Naive thymus-derived CD4-positive, alpha-beta T cell (primary cell): ENCODE results near the gene NTPCR. TPM values are rescaled to one million over a fixed set of nuclear protein-coding genes. Genes with fewer than 3 reads are reported as not detected.

Source experiments
- ATAC-seq: fragments of 150-1000 bp; cut with Tn5 transposase; 2 replicates; pipeline ENCODE4 v1.10.0; 2021; ENCODE audit warnings: mild to moderate bottlenecking, moderate library complexity
- CTCF ChIA-PET: fragments of 350-600 bp; sonication (Branson Sonifier 250); formaldehyde crosslinking; loops from one replicate; lab custom pipeline; 2021; ENCODE audit warnings: antibody characterized with exemption; lab: Charles Lee
- POLR2A ChIA-PET: fragments of 350-600 bp; sonication (Branson Sonifier 250); formaldehyde crosslinking; loops from one replicate; lab custom pipeline; 2021; ENCODE audit warnings: antibody characterized with exemption, inconsistent platforms; lab: Charles Lee
- DNase-seq, 9 donors: peaks; one replicate each; pipeline versions ENCODE4 v3.0.0 to v3.0.0-alpha.2; 2020 to 2022; ENCODE audit warnings: mixed read lengths in 1 of 9
- H3K27ac ChIP-seq: one replicate; pipeline ENCODE4 v1.7.0; 2013; ENCODE audit warnings: mild to moderate bottlenecking, low read depth, low read length, moderate library complexity
- H3K27me3 ChIP-seq, 2 donors: one replicate each; pipeline ENCODE4 v1.7.0; 2013; ENCODE audit warnings: low read length in 2 of 2, mild to moderate bottlenecking in 2 of 2, moderate library complexity in 2 of 2; ENCODE audit not compliant: control insufficient read depth in 2 of 2, insufficient read depth in 2 of 2
- H3K36me3 ChIP-seq, 3 experiments: 1 replicate in 2 of 3; 2 replicates in 1 of 3; pipeline ENCODE4 v1.7.0; 2013; ENCODE audit warnings: low read length in 3 of 3, mild to moderate bottlenecking in 3 of 3, moderate library complexity in 1 of 3; ENCODE audit not compliant: insufficient read depth in 3 of 3, control insufficient read depth in 2 of 3
- H3K4me1 ChIP-seq, 2 donors: one replicate each; pipeline ENCODE4 v1.7.0; 2013; ENCODE audit warnings: low read length in 2 of 2, mild to moderate bottlenecking in 2 of 2, moderate library complexity in 1 of 2; ENCODE audit not compliant: control insufficient read depth in 2 of 2, insufficient read depth in 2 of 2
- H3K4me3 ChIP-seq: 2 replicates; pipeline ENCODE4 v1.7.0; 2013; ENCODE audit warnings: mild to moderate bottlenecking, low read length
- H3K9me3 ChIP-seq, 3 experiments: 1 replicate in 2 of 3; 2 replicates in 1 of 3; pipeline ENCODE4 v1.7.0; 2013; ENCODE audit warnings: low read length in 3 of 3; ENCODE audit not compliant: control insufficient read depth in 2 of 3
- H3K27ac Mint-ChIP-seq, 9 donors: one replicate each; pipeline ENCODE4 v1.8.0; 2020 to 2022; ENCODE audit warnings: mixed read lengths in 9 of 9, mild to moderate bottlenecking in 8 of 9, moderate library complexity in 5 of 9, inconsistent platforms in 2 of 9
- H3K27me3 Mint-ChIP-seq, 5 donors: one replicate each; pipeline ENCODE4 v1.8.0; 2021 to 2022; ENCODE audit warnings: mixed read lengths in 5 of 5, mild to moderate bottlenecking in 1 of 5
- H3K36me3 Mint-ChIP-seq, 5 donors: one replicate each; pipeline ENCODE4 v1.8.0; 2020 to 2022; ENCODE audit warnings: mixed read lengths in 5 of 5, mild to moderate bottlenecking in 3 of 5, inconsistent platforms in 1 of 5
- H3K4me1 Mint-ChIP-seq, 7 donors: one replicate each; pipeline ENCODE4 v1.8.0; 2020 to 2022; ENCODE audit warnings: mixed read lengths in 7 of 7, mild to moderate bottlenecking in 3 of 7, inconsistent platforms in 1 of 7
- H3K4me3 Mint-ChIP-seq, 10 donors: one replicate each; pipeline ENCODE4 v1.8.0; 2020 to 2022; ENCODE audit warnings: mild to moderate bottlenecking in 10 of 10, mixed read lengths in 10 of 10, moderate library complexity in 6 of 10, inconsistent platforms in 2 of 10
- H3K9me3 Mint-ChIP-seq, 11 donors: one replicate each; pipeline ENCODE4 v1.8.0; 2020 to 2022; ENCODE audit warnings: mixed read lengths in 11 of 11, mild to moderate bottlenecking in 4 of 11, inconsistent platforms in 1 of 11, moderate library complexity in 1 of 11
- intact Hi-C, 2 donors: fragments of 100-400 bp; cut with micrococcal nuclease; formaldehyde crosslinking; loops; one replicate each; pipeline ENCODE4 v1.15.1; 2023
- polyA plus RNA-seq, 2 donors: library from polyadenylated mRNA; unstranded; fragments of 300-500 nt; fragmentation: Illumina TruSeq; gene quantifications; one replicate each; pipeline ENCODE4 v1.2.3, GENCODE V29; 2021
- total RNA-seq, 6 experiments: library from RNA in 5 of 6; stranded (reverse) in 5 of 6; gene quantifications; 1 replicate in 5 of 6; 2 replicates in 1 of 6; pipeline ENCODE4 v1.2.3 and lab custom pipeline; 2021 to 2026

NTPCR gene
- total and polyA plus RNA-seq, 7 experiments from 2014 or later = 16.0 to 80.5 (median 17.5) TPM

- intact Hi-C loops = no loop called here
- H3K4me3 ChIP-seq = no peak overlapping the region
- H3K9me3 ChIP-seq = no peaks in the 10 kb centered on the region
- ChIA-PET POLR2A (no interaction called here), CTCF (no interaction called here)
- Mint-ChIP-seq H3K36me3 (peaks cover 0 to 18% (median 4%) of the 10 kb centered on the region in 5 donors), H3K27ac (peak overlapping the region in 2 of 9 donors; percentile 3 to 67), H3K4me1 (peaks cover 0 to 4% (median under 1%) of the 10 kb centered on the region in 7 donors), H3K4me3 (no peak overlapping the region), H3K27me3 (no peaks in the 10 kb centered on the region), H3K9me3 (no peaks in the 10 kb centered on the region)
- ATAC-seq = no peak
- H3K27me3 ChIP-seq = no peaks in the 10 kb centered on the region
- H3K4me1 ChIP-seq = no peaks in the 10 kb centered on the region
- H3K36me3 ChIP-seq = peaks cover 0 to 17% (median 0%) of the 10 kb centered on the region in 3 experiments
- no peak overlapping the region for H3K27ac ChIP-seq
- DNase-seq = no peak
Measured at GRCh38 chr1:232983817-232984567, 33.6 kb downstream of the NTPCR start.

GRCh38 chr1:232984577-232985425, 34.4 kb downstream of the NTPCR start:
- no peaks in the 10 kb centered on the region for H3K4me1 Mint-ChIP-seq
- H3K4me3 Mint-ChIP-seq = no peak overlapping the region
- ChIA-PET CTCF (no interaction called here), POLR2A (no interaction called here)
- peaks cover 0 to 16% (median 3%) of the 10 kb centered on the region in 5 donors for H3K36me3 Mint-ChIP-seq
- Histone ChIP-seq H3K36me3 (peaks cover 0 to 17% (median 0%) of the 10 kb centered on the region in 3 experiments), H3K27ac (no peak overlapping the region), H3K4me1 (no peaks in the 10 kb centered on the region), H3K9me3 (no peaks in the 10 kb centered on the region), H3K27me3 (no peaks in the 10 kb centered on the region), H3K4me3 (no peak overlapping the region)
- no peaks in the 10 kb centered on the region for H3K9me3 Mint-ChIP-seq
- H3K27me3 Mint-ChIP-seq = no peaks in the 10 kb centered on the region
- DNase-seq (no peak), ATAC-seq (no peak)
- peak overlapping the region in 2 of 9 donors; percentile 51 to 91 for H3K27ac Mint-ChIP-seq
- intact Hi-C loops = no loop called here

GRCh38 chr1:232985882-232986526, 35.6 kb downstream of the NTPCR start:
- ChIA-PET POLR2A (no interaction called here), CTCF (no interaction called here)
- Histone ChIP-seq H3K36me3 (peaks cover 0 to 17% (median 0%) of the 10 kb centered on the region in 3 experiments), H3K9me3 (no peaks in the 10 kb centered on the region), H3K4me3 (no peak overlapping the region), H3K27me3 (no peaks in the 10 kb centered on the region), H3K4me1 (no peaks in the 10 kb centered on the region), H3K27ac (no peak overlapping the region)
- intact Hi-C loops = no loop called here
- peaks cover 0 to 17% (median 3%) of the 10 kb centered on the region in 5 donors for H3K36me3 Mint-ChIP-seq
- DNase-seq = no peak
- H3K4me3 Mint-ChIP-seq = no peak overlapping the region
- no peak for ATAC-seq
- no peaks in the 10 kb centered on the region for H3K9me3 Mint-ChIP-seq
- H3K27ac Mint-ChIP-seq = no peak overlapping the region
- H3K27me3 Mint-ChIP-seq = no peaks in the 10 kb centered on the region
- H3K4me1 Mint-ChIP-seq = peaks cover 0 to 3% (median 0%) of the 10 kb centered on the region in 7 donors

DNA sequence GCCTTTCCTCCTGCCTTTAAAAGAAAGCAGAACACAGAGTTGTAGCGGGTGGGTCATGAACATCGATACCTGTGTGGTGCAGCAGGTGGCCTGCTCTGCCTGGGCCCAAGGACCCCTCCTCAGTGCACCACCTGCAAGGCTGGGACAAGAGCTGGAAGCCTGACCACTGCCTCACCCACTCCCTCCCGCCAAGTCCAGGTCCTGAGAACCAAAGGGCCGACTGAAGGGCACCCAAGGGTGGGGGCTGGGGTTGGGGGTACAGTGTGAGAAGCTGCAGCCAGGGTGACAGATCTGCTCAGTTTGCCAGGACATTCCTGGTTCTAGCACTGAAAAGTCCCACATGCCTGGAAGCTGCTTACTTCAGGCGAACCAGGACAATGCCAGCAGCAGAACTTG, 36.1 kb downstream of the NTPCR start:
- no peaks in the 10 kb centered on the region for H3K27me3 ChIP-seq
- POLR2A ChIA-PET = no interaction called here
- CTCF ChIA-PET = no interaction called here
- H3K27ac ChIP-seq = no peak overlapping the region
- peaks cover 0 to 23% (median 1%) of the 10 kb centered on the region in 3 experiments for H3K36me3 ChIP-seq
- H3K9me3 Mint-ChIP-seq = no peaks in the 10 kb centered on the region
- no peak overlapping the region for H3K4me3 Mint-ChIP-seq
- no peaks in the 10 kb centered on the region for H3K9me3 ChIP-seq
- no peaks in the 10 kb centered on the region for H3K4me1 ChIP-seq
- peaks cover 0 to 20% (median 6%) of the 10 kb centered on the region in 5 donors for H3K36me3 Mint-ChIP-seq
- H3K27ac Mint-ChIP-seq = no peak overlapping the region
- peak; percentile 14 for ATAC-seq
- H3K4me3 ChIP-seq = no peak overlapping the region
- DNase-seq = no peak
- peaks cover 0 to 4% (median 0%) of the 10 kb centered on the region in 7 donors for H3K4me1 Mint-ChIP-seq
- H3K27me3 Mint-ChIP-seq = no peaks in the 10 kb centered on the region
- intact Hi-C loops = no loop called here

DNA sequence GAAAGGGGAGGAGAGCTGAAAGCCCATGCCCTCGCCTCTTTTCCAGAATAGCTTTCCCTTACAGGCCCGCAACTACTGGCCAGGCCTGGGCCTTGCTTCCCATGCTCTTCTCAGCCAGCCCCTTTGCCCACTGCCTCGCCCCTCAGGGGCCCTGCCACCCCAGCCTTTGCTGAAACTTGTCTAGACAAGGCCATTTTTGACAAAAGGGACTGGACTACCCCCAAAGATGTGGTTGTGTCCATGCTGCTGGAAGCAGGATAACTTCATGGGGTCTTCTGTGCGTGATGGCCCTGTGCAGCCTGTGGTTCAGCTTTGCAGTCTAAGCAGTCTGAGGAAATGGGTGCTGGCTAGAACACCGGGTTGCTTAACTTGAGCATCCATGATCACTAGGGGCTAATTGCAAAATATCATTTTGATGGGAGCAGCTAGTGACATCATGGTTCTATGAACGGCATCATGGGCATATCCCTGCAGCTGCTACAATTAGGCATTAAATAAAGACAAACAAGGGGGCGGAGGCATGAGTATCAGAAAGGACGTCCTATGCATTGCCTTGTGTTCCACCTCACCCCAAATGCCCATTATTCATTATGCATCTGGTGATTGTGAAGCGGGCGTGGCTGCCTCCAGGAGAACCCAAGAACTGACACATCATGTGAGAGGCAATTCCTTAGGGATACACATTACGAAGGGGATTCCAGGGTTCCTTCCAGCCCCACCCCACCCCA, 36.8 kb downstream of the NTPCR start:
- POLR2A ChIA-PET = no interaction called here
- CTCF ChIA-PET = no interaction called here
- no peak overlapping the region for H3K27ac ChIP-seq

GRCh38 chr1:232987774-232988140, 37.3 kb downstream of the NTPCR start:
- intact Hi-C loops = no loop called here
- DNase-seq (no peak), ATAC-seq (no peak)
- Histone ChIP-seq H3K4me3 (no peak overlapping the region), H3K36me3 (peaks cover 0 to 25% (median 7%) of the 10 kb centered on the region in 3 experiments), H3K9me3 (no peaks in the 10 kb centered on the region), H3K27ac (no peak overlapping the region), H3K27me3 (no peaks in the 10 kb centered on the region), H3K4me1 (no peaks in the 10 kb centered on the region)
- H3K9me3 Mint-ChIP-seq = peaks cover 0 to 1% (median 0%) of the 10 kb centered on the region in 11 donors
- CTCF ChIA-PET = no interaction called here
- peaks cover 2 to 32% (median 19%) of the 10 kb centered on the region in 5 donors for H3K36me3 Mint-ChIP-seq
- POLR2A ChIA-PET = no interaction called here
- no peak overlapping the region for H3K27ac Mint-ChIP-seq
- no peak overlapping the region for H3K4me3 Mint-ChIP-seq
- no peaks in the 10 kb centered on the region for H3K27me3 Mint-ChIP-seq
- peaks cover 0 to 4% (median 0%) of the 10 kb centered on the region in 7 donors for H3K4me1 Mint-ChIP-seq

More for the DNA sequence above, 36.8 kb downstream of the NTPCR start:
- no peaks in the 10 kb centered on the region for H3K4me1 ChIP-seq
- intact Hi-C loops = no loop called here
- H3K9me3 Mint-ChIP-seq = no peaks in the 10 kb centered on the region
- H3K4me1 Mint-ChIP-seq = peaks cover 0 to 4% (median 0%) of the 10 kb centered on the region in 7 donors
- H3K27ac Mint-ChIP-seq = no peak overlapping the region
- no peak overlapping the region for H3K4me3 ChIP-seq
- peaks cover 0 to 25% (median 7%) of the 10 kb centered on the region in 3 experiments for H3K36me3 ChIP-seq
- H3K27me3 ChIP-seq = no peaks in the 10 kb centered on the region
- H3K36me3 Mint-ChIP-seq = peaks cover 0 to 26% (median 13%) of the 10 kb centered on the region in 5 donors
- ATAC-seq = no peak
- H3K27me3 Mint-ChIP-seq = no peaks in the 10 kb centered on the region
- H3K4me3 Mint-ChIP-seq = no peak overlapping the region
- DNase-seq = no peak
- no peaks in the 10 kb centered on the region for H3K9me3 ChIP-seq
